Smooth muscle cell (in vitro differentiated cells): ENCODE results near the gene OSBPL1A. TPM values are rescaled to one million over a fixed set of nuclear protein-coding genes. Genes with fewer than 3 reads are reported as not detected.

Experiments
- DNase-seq: peaks from one replicate; lab custom pipeline; 2025; ENCODE audit not compliant: unreplicated experiment; lab: John Stamatoyannopoulos, UW
- H2AFZ ChIP-seq: fragments of 200-600 bp; sonication (generic); 2 replicates; pipeline ENCODE4 v1.6.0; 2016; ENCODE audit warnings: antibody characterized with exemption, low read depth, mild to moderate bottlenecking
- H3F3A ChIP-seq: fragments of 200-600 bp; sonication (generic); 2 replicates; pipeline ENCODE4 v1.6.0; 2017; ENCODE audit warnings: antibody characterized with exemption, low read depth
- H3K27ac ChIP-seq: fragments of 200-600 bp; sonication (generic); 2 replicates; pipeline ENCODE4 v1.5.1; 2016; ENCODE audit warnings: low read depth, mild to moderate bottlenecking
- H3K27me3 ChIP-seq: fragments of 200-600 bp; sonication (generic); 2 replicates; pipeline ENCODE4 v1.6.1; 2016; ENCODE audit warnings: low read depth, mild to moderate bottlenecking
- H3K36me3 ChIP-seq: fragments of 200-600 bp; sonication (generic); 2 replicates; pipeline ENCODE4 v1.5.1; 2016; ENCODE audit warnings: low read depth
- H3K4me1 ChIP-seq: fragments of 200-600 bp; sonication (generic); 2 replicates; pipeline ENCODE4 v1.5.1; 2016; ENCODE audit warnings: low read depth
- H3K4me2 ChIP-seq: fragments of 200-600 bp; sonication (generic); 2 replicates; pipeline ENCODE4 v1.6.0; 2016; ENCODE audit warnings: mild to moderate bottlenecking
- H3K4me3 ChIP-seq: fragments of 200-600 bp; sonication (generic); 2 replicates; pipeline ENCODE4 v1.5.1; 2016; ENCODE audit warnings: mild to moderate bottlenecking
- H3K79me2 ChIP-seq: fragments of 200-600 bp; sonication (generic); 2 replicates; pipeline ENCODE4 v1.6.0; 2016; ENCODE audit warnings: low read depth, mild to moderate bottlenecking
- H3K9ac ChIP-seq: fragments of 200-600 bp; sonication (generic); 2 replicates; pipeline ENCODE4 v1.6.0; 2016; ENCODE audit warnings: low read depth
- H3K9me3 ChIP-seq: fragments of 200-600 bp; sonication (generic); replicated peaks from 2 replicates; pipeline ENCODE4 v1.5.1; 2016; ENCODE audit warnings: low read depth
- H4K20me1 ChIP-seq: fragments of 200-600 bp; sonication (generic); 2 replicates; pipeline ENCODE4 v1.6.0; 2016; ENCODE audit warnings: low read depth
- WGBS: methylation state at CpG from one replicate; pipeline ENCODE4 v1.1.7; 2016; ENCODE audit warnings: low lambda C conversion rate; 5-methylcytosine and 5-hydroxymethylcytosine counted together
- polyA plus RNA-seq: library from polyadenylated mRNA; unstranded; fragments of >200 nt; fragmentation: Nextera tagmentation; extraction: Ambion mirVana; gene quantifications from 2 replicates; pipeline ENCODE4 v1.2.1, GENCODE V29; 2016
- total RNA-seq: library from RNA; depleted of rRNA; stranded (reverse); fragments of >200 nt; gene quantifications from 2 replicates; pipeline ENCODE4 v1.2.3, GENCODE V29; 2014
- TF ChIP-seq, protein P1 (sequence below): fragments of 200-600 bp; sonication (generic); IDR thresholded peaks from 2 replicates; pipeline ENCODE4 v1.5.1; 2017; ENCODE audit warnings: borderline replicate concordance, mild to moderate bottlenecking, antibody characterized with exemption; ENCODE audit not compliant: insufficient read depth, poor library complexity, severe bottlenecking

The OSBPL1A gene
- total and polyA plus RNA-seq, 2 experiments from 2014 or later = 15.3 to 23.4 TPM

DNA sequence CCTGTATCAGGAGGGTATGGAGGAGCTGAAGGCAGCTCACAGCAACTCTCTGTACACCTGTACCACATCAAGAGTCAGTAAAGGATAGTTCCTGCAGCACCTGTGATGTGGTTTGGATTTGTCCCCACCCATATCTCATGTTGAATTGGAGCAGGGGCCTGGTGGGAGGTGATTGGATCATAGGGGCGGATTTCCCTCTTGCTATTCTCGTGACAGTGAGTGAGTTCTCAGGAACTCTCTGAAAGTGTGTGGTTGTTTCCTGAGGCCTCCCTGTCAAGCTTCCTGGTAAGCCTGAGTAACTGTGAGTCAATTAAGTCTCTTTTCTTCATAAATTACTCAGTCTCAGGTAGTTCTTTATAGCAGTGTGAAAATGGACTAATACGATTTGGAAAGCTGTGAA is 28.9 kb downstream of the OSBPL1A start:
- TF ChIP-seq, protein P1, sequence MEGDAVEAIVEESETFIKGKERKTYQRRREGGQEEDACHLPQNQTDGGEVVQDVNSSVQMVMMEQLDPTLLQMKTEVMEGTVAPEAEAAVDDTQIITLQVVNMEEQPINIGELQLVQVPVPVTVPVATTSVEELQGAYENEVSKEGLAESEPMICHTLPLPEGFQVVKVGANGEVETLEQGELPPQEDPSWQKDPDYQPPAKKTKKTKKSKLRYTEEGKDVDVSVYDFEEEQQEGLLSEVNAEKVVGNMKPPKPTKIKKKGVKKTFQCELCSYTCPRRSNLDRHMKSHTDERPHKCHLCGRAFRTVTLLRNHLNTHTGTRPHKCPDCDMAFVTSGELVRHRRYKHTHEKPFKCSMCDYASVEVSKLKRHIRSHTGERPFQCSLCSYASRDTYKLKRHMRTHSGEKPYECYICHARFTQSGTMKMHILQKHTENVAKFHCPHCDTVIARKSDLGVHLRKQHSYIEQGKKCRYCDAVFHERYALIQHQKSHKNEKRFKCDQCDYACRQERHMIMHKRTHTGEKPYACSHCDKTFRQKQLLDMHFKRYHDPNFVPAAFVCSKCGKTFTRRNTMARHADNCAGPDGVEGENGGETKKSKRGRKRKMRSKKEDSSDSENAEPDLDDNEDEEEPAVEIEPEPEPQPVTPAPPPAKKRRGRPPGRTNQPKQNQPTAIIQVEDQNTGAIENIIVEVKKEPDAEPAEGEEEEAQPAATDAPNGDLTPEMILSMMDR = no peak
- DNase-seq = no peak
- Histone ChIP-seq H3K4me1 (no peaks in the 10 kb centered on the region), H3K36me3 (no peaks in the 10 kb centered on the region), H3K9me3 (no peaks in the 10 kb centered on the region), H3K4me2 (no peak overlapping the region), H3F3A (peaks cover 3% of the 10 kb centered on the region), H3K27ac (no peak overlapping the region), H2AFZ (no peak overlapping the region), H3K4me3 (no peak overlapping the region), H3K27me3 (no peaks in the 10 kb centered on the region), H3K9ac (no peak overlapping the region), H3K79me2 (no peaks in the 10 kb centered on the region), H4K20me1 (no peaks in the 10 kb centered on the region)
- 76% methylated on average over 3 of the region's 3 CpGs for WGBS

DNA sequence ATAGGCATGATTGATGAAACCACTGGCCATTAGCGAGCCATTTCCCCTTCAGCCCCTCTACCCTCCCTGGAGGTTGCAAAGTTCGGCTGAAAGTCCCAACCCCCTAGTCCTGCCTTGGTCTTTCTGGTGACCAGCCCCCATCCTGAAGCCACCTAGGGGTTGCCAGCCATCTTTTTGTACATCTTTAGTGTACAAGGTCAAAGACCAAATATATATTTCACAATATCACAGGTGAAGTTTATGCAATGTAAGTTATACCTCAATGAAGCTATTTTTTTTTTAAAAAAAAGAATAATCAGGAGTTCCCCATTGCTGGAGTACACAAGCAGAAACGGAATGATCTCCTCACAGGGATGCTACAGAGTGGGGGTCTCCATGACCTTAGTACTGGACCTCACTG is 31.3 kb downstream of the OSBPL1A start:
- peaks cover 3% of the 10 kb centered on the region for H3F3A ChIP-seq
- no peak for DNase-seq
- no peaks in the 10 kb centered on the region for H3K27me3 ChIP-seq
- H3K36me3 ChIP-seq = no peaks in the 10 kb centered on the region
- H3K4me2 ChIP-seq = no peak overlapping the region
- TF ChIP-seq, protein P1 = no peak
- H3K9me3 ChIP-seq = no peaks in the 10 kb centered on the region
- WGBS = 91% methylated on average over 3 of the region's 3 CpGs
- no peaks in the 10 kb centered on the region for H3K4me1 ChIP-seq
- no peak overlapping the region for H3K9ac ChIP-seq
- no peak overlapping the region for H3K27ac ChIP-seq
- H3K4me3 ChIP-seq = no peak overlapping the region
- H2AFZ ChIP-seq = no peak overlapping the region
- H4K20me1 ChIP-seq = no peaks in the 10 kb centered on the region
- H3K79me2 ChIP-seq = no peaks in the 10 kb centered on the region

DNA sequence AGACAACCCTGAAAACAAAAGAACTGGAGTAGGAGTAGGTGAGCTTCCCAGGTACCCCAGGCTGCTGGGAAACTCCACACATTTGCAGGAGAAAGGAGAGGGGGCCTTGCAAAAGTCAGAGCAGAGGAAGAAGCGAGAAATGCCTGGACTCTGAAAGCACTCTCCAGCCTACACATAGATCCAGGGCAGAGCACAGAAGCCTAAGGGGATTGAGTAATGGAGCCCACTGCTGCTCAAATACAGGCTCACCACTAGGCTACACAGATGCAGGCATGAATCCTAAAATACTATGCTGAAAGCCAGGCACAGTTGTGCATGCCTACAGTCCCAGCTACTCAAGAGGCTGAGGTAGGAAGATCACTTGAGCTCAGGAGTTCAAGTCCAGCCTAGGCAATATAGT is 33.4 kb downstream of the OSBPL1A start:
- no peak overlapping the region for H3K4me2 ChIP-seq
- no peaks in the 10 kb centered on the region for H3K36me3 ChIP-seq
- H3K27ac ChIP-seq = no peak overlapping the region
- no peak for DNase-seq
- no peaks in the 10 kb centered on the region for H4K20me1 ChIP-seq
- TF ChIP-seq, protein P1 = no peak
- 100% methylated on average over 1 of the region's 1 CpG for WGBS
- no peak overlapping the region for H3K9ac ChIP-seq
- H3F3A ChIP-seq = no peaks in the 10 kb centered on the region
- H2AFZ ChIP-seq = no peak overlapping the region
- no peaks in the 10 kb centered on the region for H3K27me3 ChIP-seq
- H3K4me1 ChIP-seq = no peaks in the 10 kb centered on the region
- no peak overlapping the region for H3K4me3 ChIP-seq
- no peaks in the 10 kb centered on the region for H3K9me3 ChIP-seq
- H3K79me2 ChIP-seq = no peaks in the 10 kb centered on the region

DNA sequence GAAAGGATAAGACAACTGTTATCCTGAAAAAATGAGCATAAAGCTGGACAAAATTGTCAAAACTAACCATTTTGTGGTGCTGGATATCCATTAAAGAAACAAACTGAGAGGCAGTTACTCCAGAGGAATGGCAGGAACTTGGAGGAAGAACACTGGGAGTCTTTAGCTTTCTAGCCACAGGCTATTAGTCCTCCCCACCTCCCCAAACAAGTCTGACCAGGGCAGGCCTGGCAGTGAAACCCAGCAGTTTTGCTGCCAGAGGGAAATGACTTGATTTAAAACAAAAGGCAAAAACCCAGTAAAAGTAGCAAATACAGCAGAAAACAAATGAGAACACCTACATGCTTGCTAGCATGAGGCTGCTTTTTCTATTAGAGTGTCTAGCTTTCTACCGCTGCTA is 34.9 kb downstream of the OSBPL1A start:
- H4K20me1 ChIP-seq = no peaks in the 10 kb centered on the region
- no peaks in the 10 kb centered on the region for H3K9me3 ChIP-seq
- H2AFZ ChIP-seq = no peak overlapping the region
- no peaks in the 10 kb centered on the region for H3K27me3 ChIP-seq
- no peaks in the 10 kb centered on the region for H3F3A ChIP-seq
- H3K9ac ChIP-seq = no peak overlapping the region
- WGBS = 60% methylated on average over 1 of the region's 1 CpG
- no peak overlapping the region for H3K4me3 ChIP-seq
- H3K4me2 ChIP-seq = no peak overlapping the region
- H3K4me1 ChIP-seq = no peaks in the 10 kb centered on the region
- H3K79me2 ChIP-seq = no peaks in the 10 kb centered on the region
- no peaks in the 10 kb centered on the region for H3K36me3 ChIP-seq
- TF ChIP-seq, protein P1 = no peak
- no peak overlapping the region for H3K27ac ChIP-seq
- no peak for DNase-seq
